Putamen (tissue), 1 donor: ENCODE data around the gene DMRTC1.
"Not testable (repeated sequence)": the region's sequence is repeated elsewhere in the genome, so short reads cannot be mapped to it uniquely, and the experiment has no call there.

Experiments
- DNase-seq: peaks from one replicate; pipeline ENCODE4 v3.0.0-alpha.2; 2016; ENCODE audit warnings: low spot score

Gene DMRTC1

GRCh38 chrX:72943819-72944169 is at the start of gene DMRTC1:
Gene DMRTC1, minus strand, starts transcription at chrX:72943837. Its CDS starts 68,143 bp downstream, at chrX:72875694.
- not testable (repeated sequence) for DNase-seq

- not testable (repeated sequence) for DNase-seq
Observed at GRCh38 chrX:72980894-72981469, 37.3 kb upstream of the DMRTC1 start.

GRCh38 chrX:72974885-72975284 is 31.2 kb upstream of the DMRTC1 start:
- not testable (repeated sequence) for DNase-seq

GRCh38 chrX:72971859-72972258 is 28.2 kb upstream of the DMRTC1 start:
- DNase-seq: not testable (repeated sequence)

- DNase-seq: not testable (repeated sequence)
Observed at GRCh38 chrX:72959971-72960370, 16.3 kb upstream of the DMRTC1 start.

- not testable (repeated sequence) for DNase-seq
Observed at GRCh38 chrX:72943035-72943818, 410 bp downstream of the DMRTC1 start.

GRCh38 chrX:72942272-72942671 is 1.4 kb downstream of the DMRTC1 start:
- not testable (repeated sequence) for DNase-seq

GRCh38 chrX:72937906-72938305 is 5.7 kb downstream of the DMRTC1 start, which contains the start of gene FAM236A:
Gene FAM236A, plus strand, starts transcription at chrX:72938206. Its CDS starts 57 bp downstream, at chrX:72938263.
- DNase-seq: not testable (repeated sequence)

GRCh38 chrX:72936882-72937455 is 6.7 kb downstream of the DMRTC1 start:
- not testable (repeated sequence) for DNase-seq

GRCh38 chrX:72936455-72936854 is 7.2 kb downstream of the DMRTC1 start:
- DNase-seq: not testable (repeated sequence)

- DNase-seq: not testable (repeated sequence)
Observed at GRCh38 chrX:72932283-72932682, 11.4 kb downstream of the DMRTC1 start.

- DNase-seq: not testable (repeated sequence)
Observed at GRCh38 chrX:72916096-72916495, 27.5 kb downstream of the DMRTC1 start.

GRCh38 chrX:72912315-72912714 is 31.3 kb downstream of the DMRTC1 start, which contains the start of gene FAM236C:
Gene FAM236C, plus strand, starts transcription at chrX:72912615. Its CDS starts 100 bp downstream, at chrX:72912715.
- DNase-seq: not testable (repeated sequence)

- DNase-seq: not testable (repeated sequence)
Observed at GRCh38 chrX:72889740-72890139, 53.9 kb downstream of the DMRTC1 start.

- DNase-seq: not testable (repeated sequence)
Observed at GRCh38 chrX:72882898-72883297, 60.7 kb downstream of the DMRTC1 start.

- DNase-seq: not testable (repeated sequence)
Observed at GRCh38 chrX:72837532-72837931, 106.1 kb downstream of the DMRTC1 start.

- not testable (repeated sequence) for DNase-seq
Observed at GRCh38 chrX:72830701-72831100, 112.9 kb downstream of the DMRTC1 start.
